Fibroblast of pulmonary artery (primary cell): Measurements from ENCODE around the gene CA5A.
A peak's percentile ranks its signal among the peaks of the same experiment; 100 is the strongest.
"Not testable (repeated sequence)": the region's sequence is repeated elsewhere in the genome, so short reads cannot be mapped to it uniquely, and the experiment has no call there.

Experiments
- DNase-seq: peaks from one replicate; pipeline ENCODE4 v3.0.0-alpha.2; 2010; ENCODE audit warnings: low read depth
- H3K4me3 ChIP-seq: replicated peaks from 2 replicates; pipeline ENCODE4 v1.5.1; 2011; ENCODE audit warnings: low read depth, mild to moderate bottlenecking, control low read depth, low read length, moderate library complexity
- TF ChIP-seq, protein P1 (sequence below): IDR thresholded peaks from 2 replicates; pipeline ENCODE4 v1.5.1; 2011; ENCODE audit warnings: mild to moderate bottlenecking, control low read depth, low read length, inconsistent platforms; ENCODE audit errors: missing control alignments

Gene CA5A

GRCh38 chr16:87874639-87875427 lies 61.5 kb downstream of the CA5A start:
- TF ChIP-seq, protein P1, sequence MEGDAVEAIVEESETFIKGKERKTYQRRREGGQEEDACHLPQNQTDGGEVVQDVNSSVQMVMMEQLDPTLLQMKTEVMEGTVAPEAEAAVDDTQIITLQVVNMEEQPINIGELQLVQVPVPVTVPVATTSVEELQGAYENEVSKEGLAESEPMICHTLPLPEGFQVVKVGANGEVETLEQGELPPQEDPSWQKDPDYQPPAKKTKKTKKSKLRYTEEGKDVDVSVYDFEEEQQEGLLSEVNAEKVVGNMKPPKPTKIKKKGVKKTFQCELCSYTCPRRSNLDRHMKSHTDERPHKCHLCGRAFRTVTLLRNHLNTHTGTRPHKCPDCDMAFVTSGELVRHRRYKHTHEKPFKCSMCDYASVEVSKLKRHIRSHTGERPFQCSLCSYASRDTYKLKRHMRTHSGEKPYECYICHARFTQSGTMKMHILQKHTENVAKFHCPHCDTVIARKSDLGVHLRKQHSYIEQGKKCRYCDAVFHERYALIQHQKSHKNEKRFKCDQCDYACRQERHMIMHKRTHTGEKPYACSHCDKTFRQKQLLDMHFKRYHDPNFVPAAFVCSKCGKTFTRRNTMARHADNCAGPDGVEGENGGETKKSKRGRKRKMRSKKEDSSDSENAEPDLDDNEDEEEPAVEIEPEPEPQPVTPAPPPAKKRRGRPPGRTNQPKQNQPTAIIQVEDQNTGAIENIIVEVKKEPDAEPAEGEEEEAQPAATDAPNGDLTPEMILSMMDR = no peak
- DNase-seq = no peak

DNA sequence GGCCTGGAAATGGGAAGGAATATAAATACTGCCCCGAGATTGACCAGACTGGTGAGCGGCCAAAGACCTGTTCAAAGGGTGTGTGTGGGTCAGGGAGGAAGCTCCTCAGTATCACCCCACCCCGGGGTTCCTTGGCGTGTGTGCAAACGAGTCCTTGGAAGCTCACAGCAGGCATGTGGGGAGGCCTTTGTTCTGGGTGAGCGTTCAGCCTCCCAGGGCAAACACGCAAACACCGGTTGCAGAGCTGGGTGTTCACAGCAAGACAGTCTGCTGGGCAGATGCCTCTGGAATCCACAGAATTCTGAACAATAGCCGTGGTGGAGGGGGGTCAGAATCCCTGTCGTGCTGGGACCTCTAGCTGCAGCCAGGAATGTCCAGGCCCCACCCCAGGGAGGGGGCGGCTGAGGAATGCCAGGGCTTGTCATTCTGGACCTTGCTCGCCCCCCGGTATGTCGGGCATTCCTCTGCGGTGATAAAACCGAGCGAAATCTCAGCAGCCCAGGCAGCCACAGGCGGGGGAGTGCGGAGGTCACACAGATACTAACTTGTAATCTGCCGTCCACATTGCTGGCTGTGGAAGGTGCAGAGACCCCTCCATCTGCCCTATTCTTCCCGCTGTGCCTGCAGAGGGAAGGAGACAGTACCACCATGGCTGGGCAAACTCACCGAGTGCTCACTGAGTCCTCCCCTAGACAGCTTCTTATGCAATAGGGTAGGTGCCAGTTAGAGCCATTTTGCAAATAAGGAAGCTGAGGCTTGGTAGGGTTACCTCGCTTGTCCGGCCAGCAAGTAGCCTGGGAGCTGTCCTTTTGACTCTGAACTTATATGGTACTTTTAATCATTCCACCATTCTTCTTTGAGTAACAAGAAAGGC lies 65.7 kb downstream of the CA5A start:
- peak; percentile 79 for DNase-seq
- H3K4me3 ChIP-seq = not testable (repeated sequence)

More at GRCh38 chr16:87874639-87875427, 61.5 kb downstream of the CA5A start:
- H3K4me3 ChIP-seq = no peak overlapping the region

DNA sequence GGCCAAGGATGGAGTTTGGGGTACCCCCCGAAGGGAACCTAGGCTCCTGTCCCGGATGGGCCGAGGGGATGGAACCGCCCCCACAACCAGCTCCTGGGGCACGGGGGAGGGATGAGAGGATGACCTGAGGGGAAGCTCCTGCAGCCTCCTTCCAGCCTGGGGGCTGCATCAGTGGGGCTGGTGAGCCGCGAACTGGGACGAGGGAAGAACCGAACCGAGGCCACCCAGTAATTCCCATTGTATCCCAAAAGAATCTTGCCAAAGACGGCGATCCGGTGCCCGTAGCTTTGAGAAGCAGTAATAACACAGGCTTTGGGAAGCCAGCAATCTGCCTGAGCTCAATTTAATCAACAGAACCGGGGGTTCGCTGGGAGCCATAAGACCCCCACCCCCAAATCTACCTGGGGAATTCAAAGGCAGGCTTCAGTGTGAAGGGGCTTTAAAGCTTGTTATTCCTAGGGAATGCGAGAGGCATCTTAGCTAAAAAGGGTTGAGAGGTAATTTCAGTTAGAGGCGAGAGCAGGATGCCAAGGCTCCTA lies 66.4 kb downstream of the CA5A start:
- DNase-seq = not testable (repeated sequence)

GRCh38 chr16:87869061-87869878 lies 67.1 kb downstream of the CA5A start, which contains the start of gene SLC7A5:
TSS of gene SLC7A5 (minus strand) at chr16:87869507. CDS start at chr16:87869422, 85 bp downstream.
- peak; percentile 79 for DNase-seq
- H3K4me3 ChIP-seq = peak within 1 kb of the TSS; percentile 64

More for the DNA sequence above, 66.4 kb downstream of the CA5A start:
- H3K4me3 ChIP-seq = not testable (repeated sequence)

- DNase-seq = peak; percentile 88
These were observed 67.9 kb downstream of the CA5A start for GRCh38 chr16:87868254-87869029.

GRCh38 chr16:87865902-87866555 lies 70.3 kb downstream of the CA5A start:
- not testable (repeated sequence) for H3K4me3 ChIP-seq, DNase-seq

More at GRCh38 chr16:87868254-87869029, 67.9 kb downstream of the CA5A start:
- H3K4me3 ChIP-seq = peak overlapping the region; percentile 64

- H3K4me3 ChIP-seq = no peak overlapping the region
- DNase-seq = no peak
These were observed 71.9 kb downstream of the CA5A start for GRCh38 chr16:87864331-87864989.

GRCh38 chr16:87863327-87863635 lies 73.0 kb downstream of the CA5A start:
- H3K4me3 ChIP-seq = not testable (repeated sequence)
- peak; percentile 23 for DNase-seq

More at GRCh38 chr16:87864331-87864989, 71.9 kb downstream of the CA5A start:
- TF ChIP-seq, protein P1 = no peak

- DNase-seq, H3K4me3 ChIP-seq: not testable (repeated sequence)
These were observed 73.6 kb downstream of the CA5A start for GRCh38 chr16:87862597-87863326.

- H3K4me3 ChIP-seq, DNase-seq: not testable (repeated sequence)
These were observed 74.8 kb downstream of the CA5A start for GRCh38 chr16:87861300-87862099.
